Spleen (tissue), 11 donors: ENCODE results near the gene EFR3B. TPM values are rescaled to one million over a fixed set of nuclear protein-coding genes. Genes with fewer than 3 reads are reported as not detected.

Experiments used
- DNase-seq: peaks from one replicate; pipeline ENCODE4 v3.0.0-alpha.2; 2020
- H3K27ac ChIP-seq, 8 donors: fragments of 200-600 bp; sonication (generic) in 7 of 8; 1 replicate in 4 of 8; 2 replicates in 4 of 8; pipeline versions ENCODE4 v1.5.0 to v1.8.0; 2016 to 2021; ENCODE audit warnings: inconsistent platforms in 4 of 8, mild to moderate bottlenecking in 4 of 8, moderate library complexity in 1 of 8
- H3K27me3 ChIP-seq, 7 donors: fragments of 200-600 bp; sonication (generic) in 6 of 7; replicated peaks in 1 of 7; 1 replicate in 4 of 7; 2 replicates in 3 of 7; pipeline versions ENCODE4 v1.5.0 to v1.8.0; 2016 to 2021; ENCODE audit warnings: inconsistent platforms in 3 of 7, mild to moderate bottlenecking in 1 of 7
- H3K36me3 ChIP-seq, 6 donors: fragments of 200-600 bp; sonication (generic) in 5 of 6; 1 replicate in 4 of 6; 2 replicates in 2 of 6; pipeline versions ENCODE4 v1.5.0 to v1.8.0; 2016 to 2021; ENCODE audit warnings: inconsistent platforms in 2 of 6
- H3K4me1 ChIP-seq, 6 donors: fragments of 200-600 bp; sonication (generic) in 5 of 6; 1 replicate in 3 of 6; 2 replicates in 3 of 6; pipeline versions ENCODE4 v1.5.0 to v1.8.0; 2016 to 2021; ENCODE audit warnings: inconsistent platforms in 3 of 6
- H3K4me3 ChIP-seq, 8 donors: fragments of 200-600 bp; sonication (generic) in 7 of 8; 1 replicate in 4 of 8; 2 replicates in 4 of 8; pipeline versions ENCODE4 v1.5.0 to v1.8.0; 2016 to 2021; ENCODE audit warnings: inconsistent platforms in 4 of 8, mild to moderate bottlenecking in 4 of 8, moderate library complexity in 2 of 8
- H3K9me3 ChIP-seq, 8 donors: fragments of 200-600 bp; sonication (generic) in 7 of 8; 1 replicate in 4 of 8; 2 replicates in 4 of 8; pipeline versions ENCODE4 v1.5.0 to v1.8.0; 2016 to 2021; ENCODE audit warnings: inconsistent platforms in 4 of 8
- POLR2A ChIP-seq, 3 donors: fragments of 450-650 bp; IDR thresholded peaks; one replicate each; pipeline ENCODE4 v1.5.1; 2017; ENCODE audit warnings: antibody characterized with exemption in 3 of 3, mild to moderate bottlenecking in 1 of 3
- POLR2AphosphoS5 ChIP-seq, 3 donors: sonication (generic); formaldehyde crosslinking; IDR thresholded peaks; one replicate each; pipeline ENCODE4 v1.5.1; 2017; ENCODE audit warnings: antibody characterized with exemption in 3 of 3
- WGBS, 5 donors: extraction: QIAGEN DNeasy Blood & Tissue Kit in 3 of 5; methylation state at CpG; one replicate each; pipeline versions ENCODE4 v1.1.5 to v1.1.7; 2013 to 2018; 5-methylcytosine and 5-hydroxymethylcytosine counted together
- intact Hi-C: fragments of 100-400 bp; cut with DNase I; formaldehyde crosslinking; loops from one replicate; pipeline ENCODE4 v1.15.0; 2023; ENCODE audit warnings: low total_unique reads
- polyA plus RNA-seq, 3 donors: library from polyadenylated mRNA; stranded (reverse); fragments of 200-250 nt; gene quantifications; one replicate each; pipeline ENCODE4 v1.2.1, GENCODE V29; 2013
- total RNA-seq, 7 donors: library from RNA; depleted of rRNA in 3 of 7; stranded (reverse); fragments of >200 nt in 3 of 7; fragmentation: NEBNext Ultra II Directional in 4 of 7; extraction: Animal tissue kit (Norgen Biotek cat#: 25700) in 4 of 7; gene quantifications; one replicate each; pipeline versions ENCODE4 v1.1.0 to v1.2.1, GENCODE V29; 2016 to 2021
- TF ChIP-seq, protein P1 (sequence below), 11 experiments: fragments of 200-600 bp in 7 of 11; fragments of 450-650 bp in 4 of 11; sonication (generic) in 4 of 11; IDR thresholded peaks in 8 of 11; conservative IDR thresholded peaks in 3 of 11; 1 replicate in 7 of 11; 2 replicates in 4 of 11; pipeline versions ENCODE4 v1.4.0 to v1.8.0; 2016 to 2021; ENCODE audit warnings: antibody characterized with exemption in 11 of 11, inconsistent platforms in 4 of 11, mild to moderate bottlenecking in 1 of 11
- donor health status: healthy with polysubstance abuse.
- donor health status: DM: no; HTN: no; CAD: no; lungs with moderate emphysema.
- donor health status: DM: no; HTN: no; CAD: no.
- donor health status: Bipolar disorder and iron deficiency.
- donor health status: healthy.
- donor health status: DM: no; HTN: no; CAD: no.
- donor health status: DM: yes; HTN: yes; CAD: no.

Gene EFR3B
- total and polyA plus RNA-seq, 10 donors, result 0.22 to 13.2 (median 8.2) TPM

DNA sequence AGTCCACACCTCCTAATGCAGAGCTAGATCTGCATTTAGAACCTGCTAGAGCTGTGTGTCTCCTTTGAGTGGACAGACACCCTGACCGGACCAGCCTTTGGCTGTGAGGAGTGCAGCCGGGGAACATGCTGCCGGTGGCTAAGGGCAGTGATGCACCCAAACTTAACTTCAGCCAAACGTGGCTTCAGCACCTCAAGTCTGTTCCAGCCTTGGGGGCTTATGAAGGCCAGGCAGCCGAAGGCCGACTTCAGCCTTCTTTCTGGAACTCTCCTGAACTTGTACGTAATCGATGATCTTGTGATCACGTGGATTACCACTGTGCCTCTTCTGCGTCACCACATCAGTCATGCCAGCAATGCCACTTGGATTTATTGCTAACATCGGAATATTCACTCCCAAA is 77.4 kb downstream of the EFR3B start:
- no peaks in the 10 kb centered on the region for H3K27me3 ChIP-seq
- H3K9me3 ChIP-seq, result no peaks in the 10 kb centered on the region
- intact Hi-C loops, result no loop called here
- H3K4me3 ChIP-seq, result no peak overlapping the region
- no peak overlapping the region for H3K27ac ChIP-seq
- TF ChIP-seq, protein P1, sequence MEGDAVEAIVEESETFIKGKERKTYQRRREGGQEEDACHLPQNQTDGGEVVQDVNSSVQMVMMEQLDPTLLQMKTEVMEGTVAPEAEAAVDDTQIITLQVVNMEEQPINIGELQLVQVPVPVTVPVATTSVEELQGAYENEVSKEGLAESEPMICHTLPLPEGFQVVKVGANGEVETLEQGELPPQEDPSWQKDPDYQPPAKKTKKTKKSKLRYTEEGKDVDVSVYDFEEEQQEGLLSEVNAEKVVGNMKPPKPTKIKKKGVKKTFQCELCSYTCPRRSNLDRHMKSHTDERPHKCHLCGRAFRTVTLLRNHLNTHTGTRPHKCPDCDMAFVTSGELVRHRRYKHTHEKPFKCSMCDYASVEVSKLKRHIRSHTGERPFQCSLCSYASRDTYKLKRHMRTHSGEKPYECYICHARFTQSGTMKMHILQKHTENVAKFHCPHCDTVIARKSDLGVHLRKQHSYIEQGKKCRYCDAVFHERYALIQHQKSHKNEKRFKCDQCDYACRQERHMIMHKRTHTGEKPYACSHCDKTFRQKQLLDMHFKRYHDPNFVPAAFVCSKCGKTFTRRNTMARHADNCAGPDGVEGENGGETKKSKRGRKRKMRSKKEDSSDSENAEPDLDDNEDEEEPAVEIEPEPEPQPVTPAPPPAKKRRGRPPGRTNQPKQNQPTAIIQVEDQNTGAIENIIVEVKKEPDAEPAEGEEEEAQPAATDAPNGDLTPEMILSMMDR (IDR thresholded peaks at IDR 0.05 in 8 of 11, conservative IDR thresholded peaks at IDR 0.05 in 3 of 11), result no peak
- TF ChIP-seq POLR2A (IDR thresholded peaks at IDR 0.05) (no peak), POLR2AphosphoS5 (IDR thresholded peaks at IDR 0.05) (no peak)
- peak; percentile 51 for DNase-seq
- peaks cover 0 to 7% (median 0%) of the 10 kb centered on the region in 6 donors for H3K4me1 ChIP-seq
- 90 to 97% (median 93%) methylated on average over 11 of the region's 11 CpGs for WGBS, 5 donors
- H3K36me3 ChIP-seq, result no peaks in the 10 kb centered on the region

DNA sequence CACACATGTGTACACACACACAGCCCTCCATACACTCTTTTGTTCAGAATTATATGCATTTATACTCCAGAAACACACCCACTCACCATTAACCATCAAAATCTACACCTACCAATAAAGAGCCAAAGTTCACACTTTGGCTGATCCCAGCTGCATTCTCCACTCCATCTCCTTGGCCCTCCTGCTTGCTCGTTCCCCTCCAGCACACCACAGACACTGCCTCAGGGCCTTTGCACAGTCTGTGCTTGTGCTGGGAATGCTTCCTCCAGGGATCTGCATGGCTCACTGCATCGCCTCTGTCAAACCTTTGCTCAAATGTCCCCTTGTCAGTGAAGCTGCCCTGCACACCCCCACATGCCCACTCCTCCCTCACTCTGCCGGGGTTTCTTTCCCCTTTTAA is 80.5 kb downstream of the EFR3B start:
- WGBS, 5 donors, result 91 to 97% (median 94%) methylated on average over 3 of the region's 3 CpGs
- Histone ChIP-seq H3K9me3 (no peaks in the 10 kb centered on the region), H3K4me3 (no peak overlapping the region), H3K27me3 (no peaks in the 10 kb centered on the region), H3K4me1 (peaks cover 0 to 7% (median 0%) of the 10 kb centered on the region in 6 donors), H3K36me3 (no peaks in the 10 kb centered on the region), H3K27ac (no peak overlapping the region)
- peak; percentile 51 for DNase-seq
- TF ChIP-seq, protein P1 (IDR thresholded peaks at IDR 0.05 in 8 of 11, conservative IDR thresholded peaks at IDR 0.05 in 3 of 11), result no peak
- TF ChIP-seq POLR2A (IDR thresholded peaks at IDR 0.05), result no peak
- TF ChIP-seq POLR2AphosphoS5 (IDR thresholded peaks at IDR 0.05), result no peak
- intact Hi-C loops, result no loop called here

DNA sequence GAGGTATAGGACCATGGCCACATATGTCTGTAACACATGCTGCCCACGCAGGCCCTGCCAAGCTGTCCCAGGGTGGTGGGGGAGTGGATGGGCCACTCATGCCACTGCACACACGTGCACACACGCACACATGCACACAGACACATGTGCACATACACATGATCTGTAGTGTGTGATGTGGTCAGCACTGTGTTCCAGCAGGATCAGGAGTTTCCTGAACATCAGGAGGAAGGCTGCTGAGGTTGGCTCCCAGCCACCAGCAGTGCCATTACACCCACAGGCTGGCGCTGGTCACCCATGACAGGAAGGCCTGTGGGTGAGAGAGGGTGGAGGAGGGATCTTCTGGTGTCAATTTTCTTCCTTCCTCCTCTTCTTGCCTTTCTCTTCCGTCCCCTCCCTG is 81.8 kb downstream of the EFR3B start:
- Histone ChIP-seq H3K36me3 (no peaks in the 10 kb centered on the region), H3K4me1 (peaks cover 0 to 10% (median 0%) of the 10 kb centered on the region in 6 donors), H3K9me3 (no peaks in the 10 kb centered on the region), H3K27me3 (no peaks in the 10 kb centered on the region), H3K4me3 (no peak overlapping the region), H3K27ac (no peak overlapping the region)
- 39 to 67% (median 63%) methylated on average over 5 of the region's 5 CpGs for WGBS, 5 donors
- DNase-seq, result peak; percentile 71
- intact Hi-C loops, result no loop called here
- TF ChIP-seq, protein P1 (IDR thresholded peaks at IDR 0.05 in 8 of 11, conservative IDR thresholded peaks at IDR 0.05 in 3 of 11), result no peak
- peak in 1 of 3 donors; percentile 42 for TF ChIP-seq POLR2AphosphoS5 (IDR thresholded peaks at IDR 0.05)

DNA sequence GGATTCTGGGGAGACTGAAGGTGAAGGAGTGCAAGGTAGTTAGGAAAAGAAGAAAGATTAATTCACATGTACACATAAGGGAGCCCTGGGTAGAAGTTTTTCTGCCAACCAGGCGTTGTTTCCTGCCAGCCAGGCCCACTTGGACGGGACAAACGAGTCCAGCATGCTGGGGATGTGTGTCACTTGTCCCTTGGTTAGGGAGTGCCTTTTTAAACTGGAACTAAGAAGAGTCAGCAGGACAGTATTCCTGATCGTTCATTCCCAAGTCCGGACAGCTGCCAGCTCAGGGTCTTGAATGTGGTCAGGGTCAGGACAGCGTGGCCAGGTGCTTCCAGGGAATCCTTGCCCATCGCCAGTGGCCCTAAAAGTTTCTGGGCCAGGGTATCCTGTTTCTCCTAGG is 83.3 kb downstream of the EFR3B start:
- DNase-seq, result peak; percentile 56
- H3K27me3 ChIP-seq, result peaks cover 0 to 8% (median 0%) of the 10 kb centered on the region in 7 donors
- TF ChIP-seq POLR2A (IDR thresholded peaks at IDR 0.05) (no peak), POLR2AphosphoS5 (IDR thresholded peaks at IDR 0.05) (no peak)
- TF ChIP-seq, protein P1 (IDR thresholded peaks at IDR 0.05 in 8 of 11, conservative IDR thresholded peaks at IDR 0.05 in 3 of 11), result no peak
- H3K4me1 ChIP-seq, result peaks cover 0 to 20% (median 8%) of the 10 kb centered on the region in 6 donors
- intact Hi-C loops, result loop anchor here (5.0 kb wide), 2 partner anchors 148 to 713 kb away; no protein-coding TSS in a partner anchor
- no peaks in the 10 kb centered on the region for H3K9me3 ChIP-seq
- no peak overlapping the region for H3K4me3 ChIP-seq
- no peaks in the 10 kb centered on the region for H3K36me3 ChIP-seq
- WGBS, 5 donors, result 60 to 80% (median 67%) methylated on average over 3 to 7 of the region's 7 CpGs
- peak overlapping the region in 3 of 8 donors; percentile 8 to 28 (median 9) for H3K27ac ChIP-seq
